T-helper 1 cell treated with Interleukin-12 subunit alpha and Interleukin-12 subunit beta and Interleukin-4 antibody, amounts not matched to agents 30 μg/mL and 1 μg/mL, for 36 hours (primary cell): ENCODE data around the gene ARHGEF1.
A peak's percentile ranks its signal among the peaks of the same experiment; 100 is the strongest.

Source experiments
- H3K27ac Mint-ChIP-seq: one replicate; pipeline ENCODE4 v1.8.0; 2021; ENCODE audit warnings: mild to moderate bottlenecking, mixed read lengths
- H3K27me3 Mint-ChIP-seq: one replicate; pipeline ENCODE4 v1.8.0; 2021; ENCODE audit warnings: low read depth, mixed read lengths
- H3K36me3 Mint-ChIP-seq: one replicate; pipeline ENCODE4 v1.8.0; 2021; ENCODE audit warnings: low read depth, mixed read lengths
- H3K4me1 Mint-ChIP-seq: one replicate; pipeline ENCODE4 v1.8.0; 2021; ENCODE audit warnings: low read depth, mixed read lengths
- H3K4me3 Mint-ChIP-seq: one replicate; pipeline ENCODE4 v1.8.0; 2021; ENCODE audit warnings: mild to moderate bottlenecking, moderate library complexity, mixed read lengths
- H3K9me3 Mint-ChIP-seq: one replicate; pipeline ENCODE4 v1.8.0; 2021; ENCODE audit warnings: mixed read lengths

The ARHGEF1 gene

GRCh38 chr19:41940731-41941409, 57.9 kb downstream of the ARHGEF1 start:
- Mint-ChIP-seq H3K27me3 (peaks cover 26% of the 10 kb centered on the region), H3K4me1 (peaks cover 31% of the 10 kb centered on the region), H3K4me3 (peak overlapping the region; percentile 80), H3K36me3 (no peaks in the 10 kb centered on the region), H3K27ac (peak overlapping the region; percentile 28), H3K9me3 (no peaks in the 10 kb centered on the region)

- Mint-ChIP-seq H3K27ac (peak overlapping the region; percentile 28), H3K9me3 (no peaks in the 10 kb centered on the region), H3K4me3 (peak overlapping the region; percentile 33), H3K36me3 (no peaks in the 10 kb centered on the region), H3K4me1 (peaks cover 32% of the 10 kb centered on the region), H3K27me3 (peaks cover 20% of the 10 kb centered on the region)
These were observed 58.6 kb downstream of the ARHGEF1 start for GRCh38 chr19:41941410-41942202.

GRCh38 chr19:41944336-41944735, 61.4 kb downstream of the ARHGEF1 start:
- H3K4me3 Mint-ChIP-seq, result no peak overlapping the region
- peaks cover 41% of the 10 kb centered on the region for H3K4me1 Mint-ChIP-seq
- H3K27ac Mint-ChIP-seq, result no peak overlapping the region
- H3K9me3 Mint-ChIP-seq, result no peaks in the 10 kb centered on the region
- no peaks in the 10 kb centered on the region for H3K36me3 Mint-ChIP-seq
- peaks cover 13% of the 10 kb centered on the region for H3K27me3 Mint-ChIP-seq

- Mint-ChIP-seq H3K36me3 (no peaks in the 10 kb centered on the region), H3K27ac (peak overlapping the region; percentile 89), H3K27me3 (peaks cover 13% of the 10 kb centered on the region), H3K9me3 (no peaks in the 10 kb centered on the region), H3K4me3 (peak overlapping the region; percentile 52), H3K4me1 (peaks cover 41% of the 10 kb centered on the region)
These were observed 62.3 kb downstream of the ARHGEF1 start for GRCh38 chr19:41945135-41945766.

- Mint-ChIP-seq H3K27ac (peak overlapping the region; percentile 73), H3K4me1 (peaks cover 45% of the 10 kb centered on the region), H3K36me3 (no peaks in the 10 kb centered on the region), H3K9me3 (no peaks in the 10 kb centered on the region), H3K4me3 (peak overlapping the region; percentile 25), H3K27me3 (no peaks in the 10 kb centered on the region)
These were observed 64.1 kb downstream of the ARHGEF1 start for GRCh38 chr19:41947091-41947490.

- no peak overlapping the region for H3K4me3 Mint-ChIP-seq
- no peaks in the 10 kb centered on the region for H3K27me3 Mint-ChIP-seq
- H3K36me3 Mint-ChIP-seq, result no peaks in the 10 kb centered on the region
- H3K4me1 Mint-ChIP-seq, result peaks cover 18% of the 10 kb centered on the region
- no peaks in the 10 kb centered on the region for H3K9me3 Mint-ChIP-seq
- peak overlapping the region; percentile 57 for H3K27ac Mint-ChIP-seq
These were observed 68.7 kb downstream of the ARHGEF1 start for GRCh38 chr19:41951686-41952172.

GRCh38 chr19:41955521-41955920, 72.5 kb downstream of the ARHGEF1 start:
- no peak overlapping the region for H3K4me3 Mint-ChIP-seq

GRCh38 chr19:41956621-41957020, 73.6 kb downstream of the ARHGEF1 start:
- H3K27me3 Mint-ChIP-seq, result no peaks in the 10 kb centered on the region
- no peaks in the 10 kb centered on the region for H3K9me3 Mint-ChIP-seq
- peaks cover 8% of the 10 kb centered on the region for H3K36me3 Mint-ChIP-seq
- H3K4me3 Mint-ChIP-seq, result no peak overlapping the region
- peaks cover 18% of the 10 kb centered on the region for H3K4me1 Mint-ChIP-seq
- H3K27ac Mint-ChIP-seq, result no peak overlapping the region

More at GRCh38 chr19:41955521-41955920, 72.5 kb downstream of the ARHGEF1 start:
- Mint-ChIP-seq H3K36me3 (peaks cover 8% of the 10 kb centered on the region), H3K4me1 (peaks cover 22% of the 10 kb centered on the region), H3K27ac (no peak overlapping the region), H3K27me3 (no peaks in the 10 kb centered on the region), H3K9me3 (no peaks in the 10 kb centered on the region)
